HCEC 1CT (cell line): ENCODE measurements around the gene LMO3.
A peak's percentile ranks its signal among the peaks of the same experiment; 100 is the strongest.
"Not testable (repeated sequence)": the region's sequence is repeated elsewhere in the genome, so short reads cannot be mapped to it uniquely, and the experiment has no call there.

Experiments used
- DNase-seq: peaks from one replicate; pipeline ENCODE4 v3.0.0-alpha.2; 2017

LMO3 gene

GRCh38 chr12:16537652-16538051 is 68.3 kb downstream of the LMO3 start:
- DNase-seq = not testable (repeated sequence)

DNA sequence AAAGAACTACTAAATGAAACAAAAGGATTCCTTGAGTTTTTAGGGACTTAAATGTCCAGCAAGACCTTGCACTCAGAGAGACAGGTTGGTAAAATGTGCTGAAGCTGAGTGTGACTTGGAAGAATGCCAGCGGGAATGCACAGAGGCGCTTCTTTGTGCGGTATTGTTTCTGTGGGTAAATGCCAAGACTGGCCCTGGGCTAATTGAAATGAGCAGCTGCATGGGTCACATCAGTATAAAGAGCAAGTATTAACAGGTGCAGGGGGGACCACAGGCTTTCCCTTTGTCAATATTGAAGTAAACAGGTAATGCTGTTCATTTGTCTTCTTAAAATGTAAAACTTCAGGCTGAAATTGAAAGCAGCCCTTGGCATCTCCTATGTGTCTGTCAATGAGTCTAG is 74.3 kb downstream of the LMO3 start:
- DNase-seq = no peak

- no peak for DNase-seq
Measured at GRCh38 chr12:16530268-16530850, 75.6 kb downstream of the LMO3 start.

DNA sequence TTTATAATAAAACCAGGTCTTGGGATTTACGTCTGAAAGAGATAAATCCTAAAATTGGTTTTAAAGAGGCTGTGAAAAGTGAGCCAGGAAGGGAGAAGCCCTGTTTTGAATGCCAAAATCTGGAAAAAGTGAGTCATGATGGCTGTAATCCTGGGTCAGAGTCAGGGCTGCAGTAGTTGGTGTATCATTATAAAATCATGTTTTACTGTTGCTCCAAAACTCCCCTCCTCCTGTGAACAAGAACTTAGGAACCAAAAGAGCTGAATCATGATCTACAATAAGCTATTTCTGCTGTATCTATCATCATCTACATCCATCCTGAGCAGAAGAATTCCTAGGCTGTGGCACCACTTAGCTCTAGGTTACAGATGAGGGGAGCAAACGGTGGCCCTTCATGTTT is 79.3 kb downstream of the LMO3 start:
- peak; percentile 94 for DNase-seq

DNA sequence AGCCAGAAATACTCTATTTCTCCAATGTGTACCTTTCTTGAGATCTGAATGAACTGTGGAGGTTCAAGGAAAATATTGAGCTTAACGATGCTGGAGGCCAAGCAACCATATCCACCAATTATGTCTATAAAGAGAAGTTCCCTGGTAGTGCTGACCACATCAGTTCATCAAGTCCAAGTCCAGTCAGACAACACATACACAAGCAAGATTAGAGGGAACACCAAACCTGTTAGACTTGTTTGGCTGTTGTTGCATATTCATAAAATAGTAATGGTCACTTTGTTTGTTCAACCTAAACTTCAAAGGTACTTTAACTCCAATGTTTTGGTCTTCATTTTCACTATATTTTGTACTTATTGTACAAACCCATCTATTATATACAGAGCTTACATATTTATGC is 81.6 kb downstream of the LMO3 start:
- no peak for DNase-seq

DNA sequence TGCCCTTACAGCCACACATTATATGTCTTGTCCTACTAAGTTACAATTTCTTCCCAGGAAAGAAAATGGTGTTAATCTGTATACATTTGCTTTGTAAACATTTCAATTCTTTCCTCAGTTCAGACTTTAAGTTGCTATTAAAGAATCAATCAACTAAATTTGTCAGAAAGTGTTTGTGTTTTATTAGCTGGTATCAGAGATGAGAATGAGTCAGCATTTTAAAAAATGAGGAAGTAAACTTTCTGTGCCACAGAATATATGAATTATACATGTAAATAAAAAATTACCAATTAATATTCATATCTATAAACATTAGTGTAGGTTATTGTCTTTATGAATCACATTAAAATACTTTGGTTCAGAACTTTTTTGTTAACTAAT is 82.0 kb downstream of the LMO3 start:
- no peak for DNase-seq

- peak; percentile 7 for DNase-seq
Measured at GRCh38 chr12:16523284-16523950, 82.5 kb downstream of the LMO3 start.

- DNase-seq = no peak
Measured at GRCh38 chr12:16520328-16520727, 85.6 kb downstream of the LMO3 start.

- peak; percentile 57 for DNase-seq
Measured at GRCh38 chr12:16515666-16516065, 90.3 kb downstream of the LMO3 start.

DNA sequence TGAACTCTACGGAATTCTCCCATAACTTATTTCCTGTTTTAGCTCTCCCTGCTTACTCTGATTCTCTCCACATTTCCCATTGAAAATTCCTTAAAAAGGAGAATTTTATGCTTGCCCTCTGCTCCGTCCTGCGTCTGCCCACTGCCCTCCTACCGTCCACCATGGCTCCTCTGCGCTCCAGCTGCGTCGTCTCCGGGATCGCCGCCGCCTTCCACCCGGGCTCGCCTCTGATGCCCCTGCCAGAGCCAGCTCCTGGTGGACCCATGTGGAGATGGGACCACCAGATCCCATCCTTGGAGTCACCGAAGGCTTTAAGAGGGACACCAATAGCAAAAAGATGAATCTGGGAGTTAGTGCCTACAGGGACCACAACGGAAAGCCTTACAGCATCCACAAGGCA is 92.7 kb downstream of the LMO3 start:
- DNase-seq = no peak

DNA sequence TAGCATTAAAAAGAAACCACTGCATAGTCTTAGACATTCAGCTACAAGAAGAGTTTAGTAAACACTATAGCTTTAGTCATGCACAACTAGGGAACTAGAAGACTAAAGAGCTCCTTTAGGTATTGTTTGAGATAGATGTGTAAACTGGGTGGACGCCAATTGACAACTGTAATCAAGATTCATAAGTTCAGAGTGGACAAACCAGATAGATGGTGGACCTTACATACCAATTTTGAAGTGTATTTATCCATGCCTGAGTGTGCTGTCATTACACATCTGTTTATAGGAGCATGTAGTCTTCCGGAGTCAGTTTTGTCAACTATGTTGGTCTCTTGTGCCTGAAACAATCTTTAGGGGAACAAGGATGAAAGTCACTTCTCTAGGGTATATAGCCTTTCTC is 96.6 kb downstream of the LMO3 start:
- no peak for DNase-seq

- DNase-seq = no peak
Measured at GRCh38 chr12:16506394-16506793, 99.6 kb downstream of the LMO3 start.

GRCh38 chr12:16504200-16504599 is 101.8 kb downstream of the LMO3 start:
- no peak for DNase-seq

DNA sequence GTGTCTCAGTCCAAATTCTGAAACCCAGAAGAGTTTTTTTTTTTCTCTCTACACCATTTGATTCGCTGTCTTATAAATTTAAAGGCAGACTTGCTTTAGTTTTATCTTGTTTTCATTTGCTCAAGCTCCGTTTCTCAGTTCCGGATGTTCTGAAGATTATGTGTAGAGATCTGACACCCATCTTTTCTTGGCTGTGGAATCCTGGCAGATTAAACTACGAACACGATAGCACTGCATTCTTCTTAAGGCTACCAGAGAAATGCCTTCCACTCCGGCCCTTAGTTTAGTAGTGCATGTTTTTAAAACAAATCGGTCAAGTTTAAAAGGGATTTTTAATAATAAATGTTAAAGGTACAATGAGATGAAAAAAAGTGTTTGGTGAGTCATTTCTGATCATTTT is 106.4 kb downstream of the LMO3 start:
- DNase-seq = no peak
